Vagina (tissue), 2 donors: ENCODE measurements around the gene KIF3C.

Experiments
- CTCF ChIP-seq, 3 experiments: fragments of 450-650 bp in 2 of 3; fragments of 200-600 bp in 1 of 3; sonication (generic) in 1 of 3; IDR thresholded peaks; one replicate each; pipeline ENCODE4 v1.5.1; 2017 to 2019; ENCODE audit warnings: antibody characterized with exemption in 3 of 3, mild to moderate bottlenecking in 2 of 3, moderate library complexity in 2 of 3
- POLR2A ChIP-seq, 2 donors: fragments of 450-650 bp; IDR thresholded peaks; one replicate each; pipeline ENCODE4 v1.6.1; 2017; ENCODE audit warnings: antibody characterized with exemption in 2 of 2, mild to moderate bottlenecking in 2 of 2, moderate library complexity in 2 of 2

- no peak for TF ChIP-seq CTCF (IDR thresholded peaks at IDR 0.05)
- no peak for TF ChIP-seq POLR2A (IDR thresholded peaks at IDR 0.05)
Observed at GRCh38 chr2:25979001-25979400, 3.3 kb downstream of the KIF3C start.
